ENCODE results near the gene RPL26.

DNA sequence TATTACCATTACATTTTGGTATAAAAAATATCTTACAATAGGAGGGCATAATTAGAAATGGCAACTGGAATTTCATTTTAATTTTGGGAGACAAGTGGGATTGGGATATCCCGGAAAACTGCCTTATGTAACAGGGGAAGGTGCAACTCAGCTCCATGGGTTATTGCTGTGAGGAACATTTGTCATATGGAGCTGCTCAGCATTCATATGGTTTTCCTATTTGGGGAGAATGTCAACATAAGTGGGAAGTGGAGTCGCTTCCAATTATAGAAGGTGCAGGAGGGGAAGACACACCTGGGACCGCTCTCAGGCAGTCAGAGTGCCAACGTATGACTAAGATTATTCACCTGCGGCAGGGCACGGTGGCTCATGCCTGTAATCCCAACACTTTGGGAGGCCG is 32.7 kb downstream of the RPL26 start:
- no peak for TF ChIP-seq POLR2A (IDR thresholded peaks at IDR 0.05)
- TF ChIP-seq, protein P1, sequence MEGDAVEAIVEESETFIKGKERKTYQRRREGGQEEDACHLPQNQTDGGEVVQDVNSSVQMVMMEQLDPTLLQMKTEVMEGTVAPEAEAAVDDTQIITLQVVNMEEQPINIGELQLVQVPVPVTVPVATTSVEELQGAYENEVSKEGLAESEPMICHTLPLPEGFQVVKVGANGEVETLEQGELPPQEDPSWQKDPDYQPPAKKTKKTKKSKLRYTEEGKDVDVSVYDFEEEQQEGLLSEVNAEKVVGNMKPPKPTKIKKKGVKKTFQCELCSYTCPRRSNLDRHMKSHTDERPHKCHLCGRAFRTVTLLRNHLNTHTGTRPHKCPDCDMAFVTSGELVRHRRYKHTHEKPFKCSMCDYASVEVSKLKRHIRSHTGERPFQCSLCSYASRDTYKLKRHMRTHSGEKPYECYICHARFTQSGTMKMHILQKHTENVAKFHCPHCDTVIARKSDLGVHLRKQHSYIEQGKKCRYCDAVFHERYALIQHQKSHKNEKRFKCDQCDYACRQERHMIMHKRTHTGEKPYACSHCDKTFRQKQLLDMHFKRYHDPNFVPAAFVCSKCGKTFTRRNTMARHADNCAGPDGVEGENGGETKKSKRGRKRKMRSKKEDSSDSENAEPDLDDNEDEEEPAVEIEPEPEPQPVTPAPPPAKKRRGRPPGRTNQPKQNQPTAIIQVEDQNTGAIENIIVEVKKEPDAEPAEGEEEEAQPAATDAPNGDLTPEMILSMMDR (IDR thresholded peaks at IDR 0.05), result no peak

Data from uterus (tissue), 2 donors.